HG02678 (cell line): Measurements from ENCODE around the gene OR4D1.

Experiments used
- ATAC-seq: cut with Tn5 transposase; IDR thresholded peaks from one replicate; pipeline ENCODE4 v1.9.1; 2021; ENCODE audit warnings: mild to moderate bottlenecking, moderate library complexity; ENCODE audit not compliant: unreplicated experiment

Gene OR4D1

GRCh38 chr17:58192612-58193011, 44.4 kb downstream of the OR4D1 start, which contains the start of gene EPX:
Gene EPX, plus strand, starts transcription at chr17:58192726. Its CDS starts 121 bp downstream, at chr17:58192847.
- no peak for ATAC-seq

- ATAC-seq: no peak
Measured at GRCh38 chr17:58193641-58194255, 45.6 kb downstream of the OR4D1 start.

- ATAC-seq: no peak
Measured at GRCh38 chr17:58195518-58196123, 47.4 kb downstream of the OR4D1 start.

- ATAC-seq: no peak
Measured at GRCh38 chr17:58196610-58197009, 48.4 kb downstream of the OR4D1 start.

- no peak for ATAC-seq
Measured at GRCh38 chr17:58200024-58200633, 51.9 kb downstream of the OR4D1 start.

GRCh38 chr17:58202859-58203258, 54.7 kb downstream of the OR4D1 start:
- ATAC-seq: no peak

GRCh38 chr17:58204796-58205195, 56.6 kb downstream of the OR4D1 start:
- ATAC-seq: no peak

- ATAC-seq: no peak
Measured at GRCh38 chr17:58205936-58206335, 57.8 kb downstream of the OR4D1 start.

- no peak for ATAC-seq
Measured at GRCh38 chr17:58207451-58207850, 59.3 kb downstream of the OR4D1 start.

- no peak for ATAC-seq
Measured at GRCh38 chr17:58208344-58208743, 60.2 kb downstream of the OR4D1 start.
